MCF 10A (cell line): ENCODE results near the gene SMYD3. TPM values are rescaled to one million over a fixed set of nuclear protein-coding genes. Genes with fewer than 3 reads are reported as not detected.

Experiments
- BruUV-seq: library from RNA; stranded (reverse); fragments of 400-500 nt; replicated peaks from 2 replicates; lab custom pipeline; 2021; lab: Mats Ljungman, UMichigan
- CTCF ChIA-PET: fragments of 300-600 bp; sonication (Branson Sonifier 250); formaldehyde crosslinking; extraction: SDS; loops from one replicate; lab custom pipeline; 2021; ENCODE audit warnings: antibody characterized with exemption, inconsistent platforms; lab: Yijun Ruan, JAX
- POLR2A ChIA-PET: fragments of 300-600, 350-650 bp; sonication (Branson Sonifier 250); formaldehyde crosslinking; extraction: SDS; loops from one replicate; lab custom pipeline; 2020; ENCODE audit warnings: antibody characterized with exemption, inconsistent platforms; lab: Yijun Ruan, JAX
- DNase-seq: peaks from one replicate; pipeline ENCODE4 v3.0.0-alpha.2; 2018; ENCODE audit not compliant: unreplicated experiment
- H3K27ac Mint-ChIP-seq: one replicate; pipeline ENCODE4 v1.8.0; 2022; ENCODE audit warnings: mild to moderate bottlenecking, low read depth, mixed read lengths; ENCODE audit not compliant: unreplicated experiment
- H3K27me3 Mint-ChIP-seq: one replicate; pipeline ENCODE4 v1.8.0; 2022; ENCODE audit warnings: mixed read lengths; ENCODE audit not compliant: insufficient read depth, unreplicated experiment
- H3K36me3 Mint-ChIP-seq: one replicate; pipeline ENCODE4 v1.8.0; 2022; ENCODE audit warnings: mild to moderate bottlenecking, moderate library complexity, mixed read lengths; ENCODE audit not compliant: insufficient read depth, unreplicated experiment
- H3K4me1 Mint-ChIP-seq: one replicate; pipeline ENCODE4 v1.8.0; 2022; ENCODE audit warnings: mixed read lengths; ENCODE audit not compliant: insufficient read depth, unreplicated experiment
- H3K4me3 Mint-ChIP-seq: one replicate; pipeline ENCODE4 v1.8.0; 2022; ENCODE audit warnings: mild to moderate bottlenecking, moderate library complexity, mixed read lengths; ENCODE audit not compliant: unreplicated experiment
- H3K9me3 Mint-ChIP-seq: one replicate; pipeline ENCODE4 v1.8.0; 2022; ENCODE audit warnings: mixed read lengths; ENCODE audit not compliant: unreplicated experiment
- CTCF ChIP-seq: fragments of 200-600 bp; IDR thresholded peaks from one replicate; pipeline ENCODE4 v1.8.0; 2022; ENCODE audit warnings: antibody characterized with exemption, mild to moderate bottlenecking; ENCODE audit not compliant: unreplicated experiment
- intact Hi-C: fragments of 100-400 bp; cut with micrococcal nuclease; formaldehyde crosslinking; loops from 2 replicates; pipeline ENCODE4 v1.14.1; 2022
- total RNA-seq: library from RNA; stranded (reverse); gene quantifications from 2 replicates; pipeline ENCODE4 v1.2.3, GENCODE V29; 2022

Gene SMYD3
- total RNA-seq, 1 experiment from 2014 or later: 26.9 TPM

GRCh38 chr1:246052603-246053002 is 454.5 kb downstream of the SMYD3 start:
- H3K4me3 Mint-ChIP-seq: no peak overlapping the region
- CTCF ChIA-PET: interaction anchor here (0.6 kb wide), 2 partner anchors 22 to 356 kb away, joined by 3 read pairs; no protein-coding TSS in a partner anchor
- intact Hi-C loops: no loop called here
- H3K4me1 Mint-ChIP-seq: no peaks in the 10 kb centered on the region
- no peak for TF ChIP-seq CTCF
- no peak for DNase-seq
- H3K36me3 Mint-ChIP-seq: no peaks in the 10 kb centered on the region
- POLR2A ChIA-PET: no interaction called here
- no peak overlapping the region for H3K27ac Mint-ChIP-seq
- H3K27me3 Mint-ChIP-seq: no peaks in the 10 kb centered on the region
- H3K9me3 Mint-ChIP-seq: peaks cover 9% of the 10 kb centered on the region
- BruUV-seq: no TSS peak

GRCh38 chr1:246051909-246052518 is 455.1 kb downstream of the SMYD3 start:
- CTCF ChIA-PET: interaction anchor here (0.7 kb wide), 1 partner anchor 241 kb away, joined by 3 read pairs; no protein-coding TSS in a partner anchor

GRCh38 chr1:246048693-246049092 is 458.4 kb downstream of the SMYD3 start:
- ChIA-PET CTCF (no interaction called here), POLR2A (no interaction called here)
- Mint-ChIP-seq H3K27ac (no peak overlapping the region), H3K27me3 (no peaks in the 10 kb centered on the region), H3K4me3 (no peak overlapping the region), H3K4me1 (no peaks in the 10 kb centered on the region), H3K9me3 (peaks cover 2% of the 10 kb centered on the region), H3K36me3 (no peaks in the 10 kb centered on the region)
- intact Hi-C loops: no loop called here
- no TSS peak for BruUV-seq
- no peak for TF ChIP-seq CTCF
- DNase-seq: no peak

More at GRCh38 chr1:246051909-246052518, 455.1 kb downstream of the SMYD3 start:
- Mint-ChIP-seq H3K36me3 (no peaks in the 10 kb centered on the region), H3K4me1 (no peaks in the 10 kb centered on the region), H3K27ac (no peak overlapping the region), H3K4me3 (no peak overlapping the region), H3K9me3 (peaks cover 9% of the 10 kb centered on the region), H3K27me3 (no peaks in the 10 kb centered on the region)
- BruUV-seq: no TSS peak
- POLR2A ChIA-PET: no interaction called here
- TF ChIP-seq CTCF: no peak
- intact Hi-C loops: no loop called here
- no peak for DNase-seq

- no TSS peak for BruUV-seq
- Mint-ChIP-seq H3K36me3 (no peaks in the 10 kb centered on the region), H3K4me3 (no peak overlapping the region), H3K4me1 (no peaks in the 10 kb centered on the region), H3K27me3 (no peaks in the 10 kb centered on the region), H3K9me3 (no peaks in the 10 kb centered on the region), H3K27ac (no peak overlapping the region)
- TF ChIP-seq CTCF: no peak
- ChIA-PET POLR2A (no interaction called here), CTCF (interaction anchor here (0.6 kb wide), 1 partner anchor 80 kb away, joined by 3 read pairs; no protein-coding TSS in a partner anchor)
- DNase-seq: peak; percentile 20
- intact Hi-C loops: no loop called here
Observed at GRCh38 chr1:246043556-246043955, 463.5 kb downstream of the SMYD3 start.
